H1 (cell line): ENCODE results near the gene FRMD4A. TPM values are rescaled to one million over a fixed set of nuclear protein-coding genes. Genes with fewer than 3 reads are reported as not detected.
A peak's percentile ranks its signal among the peaks of the same experiment; 100 is the strongest.

Experiments used
- CTCF ChIA-PET: fragments of 300-600 bp; sonication (Branson Sonifier 250); formaldehyde crosslinking; loops from one replicate; lab custom pipeline; 2021; ENCODE audit not compliant: partially characterized antibody; lab: Charles Lee
- POLR2A ChIA-PET: fragments of 300-600 bp; sonication (Branson Sonifier 250); formaldehyde crosslinking; loops from one replicate; lab custom pipeline; 2021; ENCODE audit warnings: inconsistent platforms; ENCODE audit not compliant: partially characterized antibody; lab: Charles Lee
- DNase-seq, 2 experiments: peaks; one replicate each; pipeline versions ENCODE4 v3.0.0 to v3.0.0-alpha.2; 2010 to 2022; ENCODE audit warnings: low spot score in 2 of 2, low read depth in 1 of 2, mixed read lengths in 1 of 2
- FAIRE-seq: peaks from 2 replicates; lab custom pipeline; 2011; peaks lifted over from hg19 to GRCh38; lab: Jason Lieb, UNC
- H2AFZ ChIP-seq: 2 replicates; pipeline ENCODE4 v1.8.1; 2012; ENCODE audit warnings: low read length, inconsistent platforms
- H2AK5ac ChIP-seq: 2 replicates; pipeline ENCODE4 v1.6.1; 2013; ENCODE audit warnings: low read depth, low read length
- H2BK120ac ChIP-seq: replicated peaks from 2 replicates; pipeline ENCODE3; 2013; ENCODE audit warnings: low read depth, low read length, inconsistent platforms
- H2BK12ac ChIP-seq: 2 replicates; pipeline ENCODE4 v1.6.1; 2013; ENCODE audit warnings: low read depth, low read length
- H2BK15ac ChIP-seq: 2 replicates; pipeline ENCODE4 v1.6.1; 2013; ENCODE audit warnings: low read length
- H2BK20ac ChIP-seq: 2 replicates; pipeline ENCODE4 v1.6.1; 2013; ENCODE audit warnings: low read length
- H2BK5ac ChIP-seq: 2 replicates; pipeline ENCODE4 v1.6.1; 2013; ENCODE audit warnings: low read depth, low read length
- H3K14ac ChIP-seq: 2 replicates; pipeline ENCODE4 v1.6.1; 2013; ENCODE audit warnings: inconsistent platforms; ENCODE audit not compliant: insufficient read length
- H3K18ac ChIP-seq: 2 replicates; pipeline ENCODE4 v1.6.1; 2013; ENCODE audit warnings: low read length; ENCODE audit errors: extremely low read depth
- H3K23ac ChIP-seq: 2 replicates; pipeline ENCODE4 v1.6.1; 2013; ENCODE audit warnings: inconsistent platforms; ENCODE audit not compliant: insufficient read length
- H3K23me2 ChIP-seq: 2 replicates; pipeline ENCODE4 v1.6.1; 2013; ENCODE audit warnings: low read depth, low read length
- H3K27ac ChIP-seq: 2 replicates; pipeline ENCODE4 v1.6.1; 2011; ENCODE audit warnings: low read depth, low read length, inconsistent platforms
- H3K27me3 ChIP-seq, 4 experiments: replicated peaks in 1 of 4; 1 replicate in 1 of 4; 2 replicates in 3 of 4; pipeline versions ENCODE4 v1.6.1 to v1.8.1; 2011 to 2013; ENCODE audit warnings: low read length in 3 of 4, mild to moderate bottlenecking in 3 of 4, inconsistent platforms in 2 of 4, mixed read lengths in 2 of 4, moderate library complexity in 1 of 4; ENCODE audit not compliant: control insufficient read depth in 3 of 4, insufficient read depth in 3 of 4; ENCODE audit errors: extremely low read depth in 1 of 4
- H3K36me3 ChIP-seq, 4 experiments: 2 replicates each; pipeline versions ENCODE4 v1.6.1 to v1.8.1; 2011 to 2013; ENCODE audit warnings: mild to moderate bottlenecking in 4 of 4, low read length in 3 of 4, moderate library complexity in 2 of 4, control low read depth in 1 of 4, inconsistent platforms in 1 of 4; ENCODE audit not compliant: insufficient read depth in 4 of 4, control insufficient read depth in 2 of 4
- H3K4ac ChIP-seq: replicated peaks from 2 replicates; pipeline ENCODE3; 2013; ENCODE audit warnings: low read length, low read depth, mixed read lengths, inconsistent platforms; ENCODE audit not compliant: insufficient read length
- H3K4me1 ChIP-seq, 4 experiments: replicated peaks in 1 of 4; 1 replicate in 1 of 4; 2 replicates in 3 of 4; pipeline versions ENCODE4 v1.6.1 to v1.8.1; 2011 to 2013; ENCODE audit warnings: low read length in 3 of 4, inconsistent platforms in 2 of 4, mixed read lengths in 1 of 4; ENCODE audit not compliant: insufficient read depth in 4 of 4, control insufficient read depth in 3 of 4
- H3K4me2 ChIP-seq, 2 experiments: 2 replicates each; pipeline versions ENCODE4 v1.6.1 to v1.8.1; 2011 to 2013; ENCODE audit warnings: low read depth in 2 of 2, low read length in 2 of 2, control low read depth in 1 of 2, inconsistent platforms in 1 of 2, mild to moderate bottlenecking in 1 of 2; ENCODE audit not compliant: insufficient read depth in 1 of 2
- H3K4me3 ChIP-seq, 4 experiments: fragments of 200-600, 300-600 bp in 1 of 4; sonication (generic), shearing (Covaris generic), sonication (Bioruptor Twin) in 1 of 4; 2 replicates each; pipeline versions ENCODE4 v1.5.1 to v1.8.1; 2011 to 2016; ENCODE audit warnings: low read length in 4 of 4, low read depth in 3 of 4, control low read depth in 2 of 4, inconsistent platforms in 2 of 4, mild to moderate bottlenecking in 2 of 4, mixed read lengths in 1 of 4, moderate library complexity in 1 of 4; ENCODE audit not compliant: insufficient read depth in 2 of 4; ENCODE audit errors: extremely low read depth in 1 of 4
- H3K56ac ChIP-seq: replicated peaks from 2 replicates; pipeline ENCODE3; 2013; ENCODE audit warnings: low read depth, mild to moderate bottlenecking, mixed read lengths, low read length, inconsistent platforms; ENCODE audit not compliant: insufficient read length
- H3K79me1 ChIP-seq: 2 replicates; pipeline ENCODE4 v1.6.1; 2013; ENCODE audit warnings: low read depth, low read length, control low read depth
- H3K79me2 ChIP-seq, 2 experiments: 2 replicates each; pipeline versions ENCODE4 v1.6.1 to v1.8.1; 2012 to 2013; ENCODE audit warnings: low read length in 2 of 2, mild to moderate bottlenecking in 2 of 2, inconsistent platforms in 1 of 2; ENCODE audit not compliant: insufficient read depth in 2 of 2, control insufficient read depth in 1 of 2
- H3K9ac ChIP-seq, 4 experiments: replicated peaks in 1 of 4; 1 replicate in 1 of 4; 2 replicates in 3 of 4; pipeline versions ENCODE4 v1.6.1 to v1.8.1; 2011 to 2013; ENCODE audit warnings: low read depth in 3 of 4, low read length in 3 of 4, control low read depth in 2 of 4, mild to moderate bottlenecking in 2 of 4, moderate library complexity in 2 of 4, inconsistent platforms in 1 of 4; ENCODE audit errors: extremely low read depth in 1 of 4
- H3K9me3 ChIP-seq, 2 experiments: 2 replicates each; pipeline versions ENCODE4 v1.6.1 to v1.8.1; 2012 to 2013; ENCODE audit warnings: mild to moderate bottlenecking in 2 of 2, moderate library complexity in 2 of 2, control low read depth in 1 of 2, inconsistent platforms in 1 of 2, low read depth in 1 of 2, low read length in 1 of 2, mixed read lengths in 1 of 2; ENCODE audit not compliant: insufficient read depth in 2 of 2
- H4K20me1 ChIP-seq, 2 experiments: replicated peaks in 1 of 2; 2 replicates each; pipeline versions ENCODE3 to v1.8.1; 2011 to 2013; ENCODE audit warnings: inconsistent platforms in 2 of 2, low read length in 2 of 2, mild to moderate bottlenecking in 1 of 2; ENCODE audit not compliant: insufficient read depth in 2 of 2, control insufficient read depth in 1 of 2
- H4K5ac ChIP-seq: 2 replicates; pipeline ENCODE4 v1.6.1; 2013; ENCODE audit warnings: low read length, low read depth, mixed read lengths, inconsistent platforms; ENCODE audit not compliant: insufficient read length
- H4K8ac ChIP-seq: 2 replicates; pipeline ENCODE4 v1.8.0; 2013; ENCODE audit warnings: mild to moderate bottlenecking, moderate library complexity, low read length, inconsistent platforms; ENCODE audit not compliant: insufficient read depth; ENCODE audit errors: extremely low read depth
- H4K91ac ChIP-seq: replicated peaks from 2 replicates; pipeline ENCODE3; 2013; ENCODE audit warnings: low read length, mixed read lengths, inconsistent platforms; ENCODE audit not compliant: insufficient read length
- BACH1 ChIP-seq: IDR thresholded peaks from 2 replicates; pipeline ENCODE4 v1.6.1; 2012; ENCODE audit warnings: low read length, improper control_type of control experiment
- KDM1A ChIP-seq: fragments of 200-600, 300-600 bp; sonication (generic); IDR thresholded peaks from 2 replicates; pipeline ENCODE4 v1.7.1; 2016; ENCODE audit warnings: mild to moderate bottlenecking, low read length, borderline replicate concordance
- POLR2AphosphoS5 ChIP-seq: IDR thresholded peaks from 2 replicates; pipeline ENCODE4 v1.6.1; 2011; ENCODE audit warnings: low read depth, low read length
- RNF2 ChIP-seq: fragments of 200-900, 300-1000 bp; sonication (generic); IDR thresholded peaks from 2 replicates; pipeline ENCODE4 v1.7.1; 2016; ENCODE audit warnings: borderline replicate concordance, low read depth, mild to moderate bottlenecking, antibody characterized with exemption, low read length; ENCODE audit not compliant: poor library complexity, severe bottlenecking; ENCODE audit errors: missing control alignments
- WGBS, 2 experiments: shearing (Covaris generic) in 1 of 2; methylation state at CpG; one replicate each; pipeline versions ENCODE4 v1.1.6 to v1.1.7; 2013 to 2015; ENCODE audit warnings: low lambda C conversion rate in 2 of 2, mixed read lengths in 2 of 2, inconsistent platforms in 1 of 2, low coverage in 1 of 2, missing lambda C conversion rate in 1 of 2; ENCODE audit not compliant: insufficient replicate concordance in 2 of 2, insufficient coverage in 1 of 2, insufficient read length in 1 of 2; ENCODE audit errors: extremely low coverage in 1 of 2, missing lambda C conversion rate in 1 of 2; 5-methylcytosine and 5-hydroxymethylcytosine counted together
- polyA plus RNA-seq, 7 experiments: library from polyadenylated mRNA; depleted of rRNA in 3 of 7; stranded (reverse) in 5 of 7; unstranded in 2 of 7; fragments of >200 nt in 5 of 7; fragments of 200-250 nt in 2 of 7; gene quantifications; 1 replicate in 5 of 7; 2 replicates in 1 of 7; 4 replicates in 1 of 7; pipeline versions ENCODE4 v1.2.1 to v1.2.3, GENCODE V29; 2011 to 2013; ENCODE audit warnings: missing spikeins in 2 of 7, mixed read lengths in 2 of 7
- total RNA-seq: library from RNA; stranded (reverse); fragmentation: NEBNext Ultra II Directional; extraction: Animal tissue kit (Norgen Biotek cat#: 25700); gene quantifications from 2 replicates; pipeline ENCODE4 v1.2.1, GENCODE V29; 2021
- TF ChIP-seq, protein P1 (sequence below): IDR thresholded peaks from 2 replicates; pipeline ENCODE4 v1.6.1; 2011; ENCODE audit warnings: low read depth, mild to moderate bottlenecking, low read length; ENCODE audit not compliant: insufficient read depth

The FRMD4A gene
- total and polyA plus RNA-seq, 2 of the 8 experiments (the other 6 are each of a cell fraction or from before 2014, with no cell fraction given), result 38.6 to 39.6 TPM

DNA sequence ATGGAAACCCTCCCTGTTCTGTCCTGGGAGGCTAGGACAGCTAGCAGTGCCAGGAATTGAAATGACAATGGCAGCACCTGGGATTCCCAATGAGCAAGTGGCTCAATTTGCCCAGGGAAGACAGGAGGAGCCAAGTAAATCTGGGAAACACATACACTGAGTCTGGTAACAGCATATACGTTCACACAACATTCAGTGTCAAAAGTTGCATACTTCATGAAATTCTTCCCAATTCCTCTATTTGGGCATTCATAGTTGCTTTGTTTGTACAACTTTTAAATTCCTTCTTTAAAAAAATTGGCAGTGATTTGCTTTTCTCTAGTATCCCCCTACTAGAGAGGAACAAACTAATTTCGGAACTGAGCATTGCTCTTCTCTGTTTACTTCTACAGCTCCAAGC lies 2.9 kb upstream of the FRMD4A start:
- H3K79me2 ChIP-seq, result no peaks in the 10 kb centered on the region
- H3K23me2 ChIP-seq, result no peaks in the 10 kb centered on the region; the same call in 1 of the 2 replicates
- no peak overlapping the region for H3K4ac ChIP-seq
- no peak overlapping the region for H3K4me2 ChIP-seq
- H3K9me3 ChIP-seq, result no peaks in the 10 kb centered on the region
- H2BK12ac ChIP-seq, result no peak overlapping the region
- CTCF ChIA-PET, result interaction anchor here (0.6 to 2.4 kb wide), 7 partner anchors 8 to 261 kb away, joined by 3 to 10 read pairs (median 3); no protein-coding TSS in a partner anchor
- peak overlapping the region; percentile 13; the same call in 1 of the 2 replicates for H3K18ac ChIP-seq
- no peak overlapping the region for H3K9ac ChIP-seq
- H4K8ac ChIP-seq, result no peak overlapping the region
- peaks cover 0 to 2% (median 0%) of the 10 kb centered on the region in 4 experiments; a peak in 1 of 7 replicates for H3K27me3 ChIP-seq
- H2BK120ac ChIP-seq, result no peak overlapping the region
- POLR2A ChIA-PET, result no interaction called here
- DNase-seq (no peak), FAIRE-seq (no peak)
- H3K23ac ChIP-seq, result no peak overlapping the region
- H2BK15ac ChIP-seq, result no peak overlapping the region
- WGBS, 2 experiments, result 88% methylated on average over 2 of the region's 2 CpGs; no CpG with 5 or more reads in 1 of the 2 experiments
- TF ChIP-seq POLR2AphosphoS5, result no peak
- no peak for TF ChIP-seq BACH1
- no peak for TF ChIP-seq RNF2
- TF ChIP-seq, protein P1, sequence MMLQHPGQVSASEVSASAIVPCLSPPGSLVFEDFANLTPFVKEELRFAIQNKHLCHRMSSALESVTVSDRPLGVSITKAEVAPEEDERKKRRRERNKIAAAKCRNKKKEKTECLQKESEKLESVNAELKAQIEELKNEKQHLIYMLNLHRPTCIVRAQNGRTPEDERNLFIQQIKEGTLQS, result no peak
- no peak for TF ChIP-seq KDM1A
- no peak overlapping the region for H2BK20ac ChIP-seq
- no peak overlapping the region for H3K56ac ChIP-seq
- no peak overlapping the region for H2AK5ac ChIP-seq
- no peak overlapping the region for H4K5ac ChIP-seq
- no peak overlapping the region for H3K4me3 ChIP-seq
- peaks cover 17 to 21% (median 19%) of the 10 kb centered on the region in 4 experiments for H3K4me1 ChIP-seq
- no peak overlapping the region for H3K14ac ChIP-seq
- no peak overlapping the region for H2AFZ ChIP-seq
- H4K91ac ChIP-seq, result no peak overlapping the region
- H3K36me3 ChIP-seq, result no peaks in the 10 kb centered on the region
- H4K20me1 ChIP-seq, result no peaks in the 10 kb centered on the region
- H3K79me1 ChIP-seq, result no peaks in the 10 kb centered on the region; the same call in 1 of the 2 replicates
- no peak overlapping the region for H2BK5ac ChIP-seq
- H3K27ac ChIP-seq, result no peak overlapping the region
